DMS79 (cell line): ENCODE measurements around the gene PTPN6.
"Not testable (repeated sequence)": the region's sequence is repeated elsewhere in the genome, so short reads cannot be mapped to it uniquely, and the experiment has no call there.

ENCODE experiments used
- DNase-seq: peaks from one replicate; lab custom pipeline; 2025; lab: John Stamatoyannopoulos, UW

PTPN6 gene

GRCh38 chr12:6950811-6951540 lies at the start of gene PTPN6:
TSS of gene PTPN6 (plus strand) at chr12:6951356. CDS start at chr12:6951513, 157 bp downstream.
- DNase-seq, result no peak

DNA sequence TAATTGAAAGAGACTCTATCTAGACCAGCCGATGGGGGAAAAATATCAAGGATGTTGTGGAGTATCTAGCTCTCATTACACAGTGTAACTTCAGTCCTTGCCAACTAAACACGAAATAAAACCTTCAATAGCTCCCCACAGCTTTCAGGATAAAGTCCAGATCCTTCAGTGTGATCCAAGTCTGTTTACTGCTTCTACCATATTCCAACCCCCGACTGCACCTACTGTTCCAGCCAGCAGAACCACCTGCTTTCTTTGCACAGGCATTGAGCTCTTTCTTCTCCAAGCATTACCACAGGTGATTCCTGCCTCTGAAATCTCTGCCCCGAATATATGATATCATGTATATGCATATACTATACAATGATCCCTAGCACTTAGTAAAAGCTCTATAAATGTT lies 48.7 kb upstream of the PTPN6 start:
- DNase-seq, result no peak

- no peak for DNase-seq
Measured at GRCh38 chr12:6903722-6904121, 47.4 kb upstream of the PTPN6 start.

- DNase-seq, result peak; percentile 95
Measured at GRCh38 chr12:6904280-6905276, 46.6 kb upstream of the PTPN6 start, which contains the start of gene LRRC23. TSS of gene LRRC23 (plus strand) at chr12:6904822. CDS start at chr12:6905634, 812 bp downstream.

- no peak for DNase-seq
Measured at GRCh38 chr12:6905414-6906040, 45.6 kb upstream of the PTPN6 start.

DNA sequence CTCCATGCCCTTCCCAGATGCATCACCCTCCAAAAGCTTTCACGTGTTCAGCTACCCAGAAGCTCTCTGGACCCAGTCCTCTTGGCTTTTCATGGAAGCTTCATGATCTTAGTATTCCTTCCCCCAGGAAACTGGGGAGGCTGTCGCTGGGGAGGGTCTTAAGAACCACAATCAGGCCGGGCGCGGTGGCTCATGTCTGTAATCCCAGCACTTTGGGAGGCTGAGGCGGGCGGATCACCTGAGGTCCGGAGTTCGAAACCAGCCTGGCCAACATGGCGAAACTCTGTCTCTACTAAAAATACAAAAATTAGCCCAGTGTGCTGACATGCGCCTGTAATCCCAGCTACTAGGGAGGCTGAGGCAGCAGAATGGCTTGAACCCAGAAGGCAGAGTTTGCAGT lies 43.0 kb upstream of the PTPN6 start:
- DNase-seq, result not testable (repeated sequence)

- no peak for DNase-seq
Measured at GRCh38 chr12:6909421-6910145, 41.6 kb upstream of the PTPN6 start.

- no peak for DNase-seq
Measured at GRCh38 chr12:6912164-6912935, 38.8 kb upstream of the PTPN6 start.

GRCh38 chr12:6914246-6914946 lies 36.8 kb upstream of the PTPN6 start, which contains the start of gene ENO2:
TSS of gene ENO2 (plus strand) at chr12:6914580. CDS start at chr12:6915833, 1,253 bp downstream.
- DNase-seq, result peak; percentile 44

- DNase-seq, result no peak
Measured at GRCh38 chr12:6914947-6915788, 36.0 kb upstream of the PTPN6 start.

DNA sequence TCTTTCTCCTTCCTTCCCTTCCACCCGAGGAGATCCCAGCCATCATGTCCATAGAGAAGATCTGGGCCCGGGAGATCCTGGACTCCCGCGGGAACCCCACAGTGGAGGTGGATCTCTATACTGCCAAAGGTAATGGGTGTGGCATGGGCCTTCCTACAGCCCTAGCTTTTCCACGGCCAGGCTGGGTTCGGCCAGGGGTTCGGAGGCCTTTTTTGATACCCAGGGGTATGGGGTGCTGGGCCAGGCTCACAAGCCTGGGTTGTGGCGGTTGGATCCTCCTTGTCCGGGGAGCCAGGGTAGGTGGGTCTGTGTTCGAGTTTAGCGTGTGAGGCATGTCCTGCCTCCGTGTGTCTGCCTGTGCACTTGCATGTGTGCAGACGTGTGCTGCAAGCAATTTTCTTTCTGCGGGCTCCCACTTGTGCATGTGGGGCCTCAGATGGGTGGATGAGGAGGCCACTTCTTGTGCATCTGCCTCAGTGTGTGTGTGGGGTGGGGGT lies 35.3 kb upstream of the PTPN6 start:
- no peak for DNase-seq

DNA sequence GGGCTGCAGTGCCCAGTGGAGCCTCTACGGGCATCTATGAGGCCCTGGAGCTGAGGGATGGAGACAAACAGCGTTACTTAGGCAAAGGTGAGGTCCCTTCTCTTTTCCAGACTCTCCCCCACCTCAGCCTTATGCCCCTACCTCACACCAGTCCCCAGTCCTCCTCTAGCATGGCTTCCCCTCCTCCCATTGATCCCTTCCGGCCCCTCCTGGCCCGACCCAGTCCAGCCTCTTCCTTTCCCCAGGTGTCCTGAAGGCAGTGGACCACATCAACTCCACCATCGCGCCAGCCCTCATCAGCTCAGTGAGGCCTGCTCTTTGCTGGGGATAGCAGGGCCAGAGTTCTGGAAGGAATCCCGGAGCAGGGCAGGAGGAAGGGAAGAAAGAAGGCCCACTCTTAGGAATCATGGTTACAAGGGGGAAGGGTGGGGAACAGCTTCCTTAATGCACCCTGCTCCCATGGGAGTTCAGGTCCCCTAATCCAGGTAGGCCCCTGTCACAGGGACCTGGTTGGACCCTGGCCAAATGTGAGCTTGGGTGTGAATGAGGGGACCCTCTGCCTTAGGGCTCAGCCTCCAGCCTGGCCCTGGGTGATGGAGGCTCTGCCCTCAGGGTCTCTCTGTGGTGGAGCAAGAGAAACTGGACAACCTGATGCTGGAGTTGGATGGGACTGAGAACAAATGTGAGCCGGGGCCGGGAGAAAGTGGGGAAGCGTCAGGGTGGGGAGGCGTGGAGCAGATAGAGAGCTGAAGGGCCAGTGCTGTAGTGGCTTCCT lies 34.5 kb upstream of the PTPN6 start:
- DNase-seq, result no peak

- no peak for DNase-seq
Measured at GRCh38 chr12:6917491-6918231, 33.5 kb upstream of the PTPN6 start.

DNA sequence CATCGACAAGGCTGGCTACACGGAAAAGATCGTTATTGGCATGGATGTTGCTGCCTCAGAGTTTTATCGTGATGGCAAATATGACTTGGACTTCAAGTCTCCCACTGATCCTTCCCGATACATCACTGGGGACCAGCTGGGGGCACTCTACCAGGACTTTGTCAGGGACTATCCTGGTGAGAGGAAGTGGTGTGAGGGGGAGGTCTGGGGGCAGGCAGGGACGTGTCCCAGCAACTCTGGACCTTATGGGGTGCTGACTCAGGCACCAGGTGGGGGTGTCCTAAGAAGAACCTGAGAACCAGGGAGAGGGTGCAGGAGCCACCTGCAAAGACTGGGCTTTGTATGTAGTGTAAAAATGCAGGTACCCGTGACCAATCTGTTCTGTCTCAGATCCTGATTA lies 31.6 kb upstream of the PTPN6 start:
- DNase-seq, result no peak

DNA sequence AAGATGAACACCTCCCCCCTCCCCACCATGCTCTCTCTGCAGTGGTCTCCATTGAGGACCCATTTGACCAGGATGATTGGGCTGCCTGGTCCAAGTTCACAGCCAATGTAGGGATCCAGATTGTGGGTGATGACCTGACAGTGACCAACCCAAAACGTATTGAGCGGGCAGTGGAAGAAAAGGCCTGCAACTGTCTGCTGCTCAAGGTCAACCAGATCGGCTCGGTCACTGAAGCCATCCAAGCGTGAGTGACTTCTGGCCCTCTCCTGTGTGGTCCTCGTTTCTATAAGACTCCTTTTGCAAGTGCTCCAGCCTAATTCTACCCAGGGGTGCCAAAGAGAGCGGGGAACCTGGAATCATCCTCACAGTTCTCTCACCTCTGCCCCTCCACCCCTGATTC lies 29.6 kb upstream of the PTPN6 start:
- no peak for DNase-seq

DNA sequence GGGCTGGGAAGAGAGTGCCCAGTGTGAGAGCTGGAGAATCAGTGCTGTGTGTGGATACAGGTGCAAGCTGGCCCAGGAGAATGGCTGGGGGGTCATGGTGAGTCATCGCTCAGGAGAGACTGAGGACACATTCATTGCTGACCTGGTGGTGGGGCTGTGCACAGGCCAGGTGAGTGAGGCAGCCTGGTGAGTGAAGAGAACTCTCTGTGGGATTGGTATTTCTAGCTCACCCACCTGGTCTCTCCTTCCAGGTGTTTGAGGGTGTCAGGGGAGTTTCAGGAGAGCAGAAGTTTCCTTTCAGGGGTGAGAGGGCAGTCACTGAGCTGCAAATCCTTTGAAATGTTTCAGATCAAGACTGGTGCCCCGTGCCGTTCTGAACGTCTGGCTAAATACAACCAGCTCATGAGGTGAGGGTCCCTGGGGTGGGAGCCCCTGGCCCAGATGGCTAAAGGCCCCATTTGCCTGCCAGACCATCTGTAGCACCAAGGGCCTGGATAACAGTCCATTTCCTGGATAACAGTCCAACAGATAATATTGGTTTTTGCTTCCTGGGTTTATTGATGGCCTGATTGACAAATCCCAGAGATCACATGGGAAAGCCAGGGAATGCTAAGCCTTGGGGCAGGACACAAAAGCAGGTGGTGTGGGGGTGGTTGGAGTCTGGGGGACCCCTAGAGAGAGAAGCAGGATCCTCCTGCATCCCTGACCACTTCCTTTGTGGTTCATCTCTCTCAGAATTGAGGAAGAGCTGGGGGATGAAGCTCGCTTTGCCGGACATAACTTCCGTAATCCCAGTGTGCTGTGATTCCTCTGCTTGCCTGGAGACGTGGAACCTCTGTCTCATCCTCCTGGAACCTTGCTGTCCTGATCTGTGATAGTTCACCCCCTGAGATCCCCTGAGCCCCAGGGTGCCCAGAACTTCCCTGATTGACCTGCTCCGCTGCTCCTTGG lies 28.9 kb upstream of the PTPN6 start:
- DNase-seq, result no peak
